NCI-H1105 (cell line): ENCODE results near the gene CBFA2T2.

ENCODE experiments used
- DNase-seq: peaks from one replicate; lab custom pipeline; 2025; lab: John Stamatoyannopoulos, UW

CBFA2T2 gene

DNA sequence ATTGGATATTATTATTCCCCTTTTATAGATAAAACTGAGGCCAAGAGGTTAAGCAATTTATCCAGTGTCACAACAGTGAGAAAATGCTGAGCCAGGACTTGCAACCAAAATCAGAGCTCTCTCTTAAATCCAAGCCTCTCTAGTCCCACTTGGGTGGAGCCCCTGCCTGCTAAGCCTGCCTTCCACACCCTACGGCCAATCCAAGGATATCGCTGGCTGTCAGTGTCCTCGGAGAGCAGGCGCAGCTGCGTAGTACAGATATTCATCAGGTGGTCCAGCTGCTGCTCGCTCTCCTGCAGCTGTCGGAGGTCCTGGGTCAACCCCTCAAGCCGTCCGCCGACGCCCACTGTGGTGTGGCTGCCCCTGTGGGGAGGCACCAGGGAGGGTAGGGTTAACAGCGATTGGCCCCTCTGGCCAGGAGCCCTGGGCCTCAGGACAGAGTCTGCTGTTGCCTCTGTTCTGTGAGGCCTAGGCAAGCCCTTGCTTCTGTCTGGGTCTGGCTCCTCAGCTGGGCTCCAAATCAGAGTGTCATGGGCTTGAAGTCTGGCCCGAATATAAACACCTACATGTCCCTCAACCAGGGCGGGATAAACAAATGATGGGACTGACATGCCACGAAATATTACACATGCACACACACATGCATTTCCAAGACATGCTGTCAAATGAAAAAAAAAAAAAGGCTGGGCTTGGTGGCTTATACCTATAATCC is 188.3 kb downstream of the CBFA2T2 start:
- no peak for DNase-seq

GRCh38 chr20:33679758-33680485 is 190.0 kb downstream of the CBFA2T2 start:
- no peak for DNase-seq

DNA sequence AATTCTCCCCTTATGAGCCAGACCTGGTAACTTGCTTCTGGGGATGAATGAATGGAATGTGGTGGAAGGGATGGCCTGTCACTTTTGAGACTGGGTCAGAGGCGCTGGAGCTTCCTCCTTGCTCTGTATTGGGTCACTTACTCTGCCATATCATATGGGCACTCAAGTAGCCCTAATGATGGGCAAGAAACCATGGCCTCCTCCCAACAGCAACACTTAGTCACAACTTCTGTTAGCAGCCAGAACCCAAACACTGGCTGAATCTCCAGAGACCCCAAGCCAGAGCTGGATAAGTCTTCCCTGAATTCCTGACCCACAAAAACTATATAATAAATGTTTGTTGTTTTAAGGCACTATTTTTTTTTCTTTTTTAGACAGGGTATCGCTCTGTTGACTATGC is 190.8 kb downstream of the CBFA2T2 start:
- DNase-seq: no peak

DNA sequence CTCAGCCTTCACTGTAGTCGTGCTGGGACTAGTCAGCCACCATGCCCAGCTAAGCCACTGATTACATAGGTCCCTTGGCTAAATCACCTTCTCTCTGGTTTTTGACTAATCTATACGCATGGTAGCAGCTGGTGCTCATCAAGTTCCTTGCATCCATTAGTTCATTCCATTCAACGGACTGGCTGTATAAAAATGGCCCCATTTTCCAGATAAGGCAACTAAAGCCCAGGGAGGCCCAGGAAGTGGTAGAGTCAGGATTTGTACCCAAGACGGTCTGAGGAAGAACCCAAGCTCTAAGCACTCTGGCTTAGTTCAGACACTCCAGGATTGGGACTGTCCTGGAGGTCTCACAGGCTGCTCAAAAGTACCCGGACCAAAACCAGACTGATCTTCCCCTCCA is 191.4 kb downstream of the CBFA2T2 start:
- no peak for DNase-seq

- DNase-seq: no peak
These were observed 191.9 kb downstream of the CBFA2T2 start for GRCh38 chr20:33681728-33682353.

GRCh38 chr20:33684533-33685327 is 194.8 kb downstream of the CBFA2T2 start:
- peak; percentile 61 for DNase-seq

GRCh38 chr20:33685328-33686099 is 195.6 kb downstream of the CBFA2T2 start:
- DNase-seq: peak; percentile 18

GRCh38 chr20:33686100-33686983 is 196.4 kb downstream of the CBFA2T2 start, which contains the start of gene E2F1:
Gene E2F1, minus strand, starts transcription at chr20:33686385. Its CDS starts 121 bp downstream, at chr20:33686264.
- peak; percentile 98 for DNase-seq

GRCh38 chr20:33686984-33687366 is 197.1 kb downstream of the CBFA2T2 start:
- DNase-seq: no peak

GRCh38 chr20:33687370-33687915 is 197.5 kb downstream of the CBFA2T2 start:
- no peak for DNase-seq

- no peak for DNase-seq
These were observed 198.4 kb downstream of the CBFA2T2 start for GRCh38 chr20:33687993-33688937.

- DNase-seq: no peak
These were observed 199.1 kb downstream of the CBFA2T2 start for GRCh38 chr20:33688938-33689424.

DNA sequence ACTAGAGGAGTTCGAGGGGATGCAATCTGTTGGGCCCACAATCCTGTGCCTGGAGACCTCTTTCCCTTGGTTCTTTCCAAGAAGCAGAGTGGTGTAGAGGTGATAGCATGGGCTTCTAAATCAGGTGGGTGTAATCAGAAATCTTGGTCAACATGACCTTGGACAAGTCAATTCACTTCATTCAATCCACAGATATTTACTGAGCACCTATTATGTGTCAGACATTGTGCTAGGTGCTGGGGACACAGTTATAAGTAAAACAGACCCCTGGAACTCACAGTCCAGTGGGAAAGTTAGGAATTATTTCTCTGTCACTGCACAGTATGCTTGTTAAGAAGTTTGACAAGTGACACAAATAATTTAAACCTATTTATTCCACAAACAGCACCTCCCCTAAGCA is 199.6 kb downstream of the CBFA2T2 start:
- no peak for DNase-seq

DNA sequence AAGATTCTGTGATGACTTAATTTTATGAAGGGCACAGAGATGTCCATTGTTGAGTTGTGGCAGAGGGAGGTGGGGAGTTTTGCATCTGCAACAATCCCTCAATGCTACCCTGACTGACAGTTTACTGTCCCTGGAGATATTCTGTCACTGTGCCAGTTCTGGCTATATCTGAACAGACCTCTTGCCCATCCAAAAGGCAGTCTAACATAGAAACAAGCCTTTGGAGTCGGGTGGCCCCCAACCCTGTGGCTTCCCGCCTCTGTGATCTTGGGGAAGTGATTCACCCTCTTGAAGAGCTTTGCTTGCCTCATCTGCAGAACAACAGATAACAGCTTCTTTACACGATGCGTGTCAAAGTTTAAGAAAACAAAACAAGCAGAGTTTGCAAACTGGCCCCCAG is 200.1 kb downstream of the CBFA2T2 start:
- no peak for DNase-seq

- no peak for DNase-seq
These were observed 203.4 kb downstream of the CBFA2T2 start for GRCh38 chr20:33693289-33693688.

DNA sequence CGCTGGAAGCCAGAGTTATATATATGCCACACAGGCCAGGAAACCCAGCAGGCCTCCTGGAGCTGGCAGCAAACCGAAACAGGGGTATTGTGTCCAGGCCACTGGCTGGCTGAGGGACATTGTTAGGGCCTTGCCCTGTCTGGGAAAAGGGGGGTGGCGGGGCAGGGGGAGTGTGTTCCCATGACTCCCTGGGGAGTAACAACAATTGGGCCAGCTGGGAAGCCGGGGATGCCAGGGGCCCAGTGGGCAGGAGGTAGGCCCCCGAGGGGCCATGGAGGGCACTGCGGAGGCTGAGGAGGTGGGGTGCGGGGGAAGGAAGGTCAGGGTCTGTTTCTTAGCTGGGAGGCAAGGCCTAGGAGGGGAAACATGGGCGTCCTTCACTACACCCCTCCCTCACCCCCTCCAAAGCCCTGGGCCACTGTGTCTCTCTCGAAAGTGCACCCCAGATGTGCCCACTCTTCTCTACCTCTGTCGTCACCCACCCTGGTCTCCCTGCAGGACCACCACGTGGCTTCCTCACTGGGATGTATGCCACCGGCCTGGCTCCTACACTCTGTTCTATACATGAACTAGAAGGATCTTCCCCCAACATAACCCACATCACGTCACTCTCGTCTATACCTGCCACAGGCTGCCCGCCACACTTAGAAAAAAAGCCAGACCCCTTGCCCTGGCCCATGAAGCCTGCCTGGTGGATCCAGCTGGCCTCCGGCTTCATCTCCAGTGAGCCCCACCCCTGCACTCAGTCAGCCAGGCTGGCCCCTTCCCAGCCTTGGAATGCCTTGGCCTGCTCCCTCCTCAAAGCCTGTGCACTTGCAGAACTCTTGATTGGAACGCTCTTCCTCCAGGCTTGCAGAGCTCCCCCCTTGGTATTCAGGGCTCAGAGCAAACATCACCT is 204.1 kb downstream of the CBFA2T2 start:
- DNase-seq: no peak

- no peak for DNase-seq
These were observed 204.7 kb downstream of the CBFA2T2 start for GRCh38 chr20:33694639-33695012.

- no peak for DNase-seq
These were observed 206.6 kb downstream of the CBFA2T2 start for GRCh38 chr20:33696448-33696847.
